GM19372 (cell line): ENCODE results near the gene DCD.
"Not testable (repeated sequence)": the region's sequence is repeated elsewhere in the genome, so short reads cannot be mapped to it uniquely, and the experiment has no call there.

Source experiments
- ATAC-seq: cut with Tn5 transposase; IDR thresholded peaks from one replicate; pipeline ENCODE4 v1.9.1; 2021; ENCODE audit warnings: mild to moderate bottlenecking, low read depth, moderate library complexity; ENCODE audit not compliant: unreplicated experiment

The DCD gene, protein sequence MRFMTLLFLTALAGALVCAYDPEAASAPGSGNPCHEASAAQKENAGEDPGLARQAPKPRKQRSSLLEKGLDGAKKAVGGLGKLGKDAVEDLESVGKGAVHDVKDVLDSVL

DNA sequence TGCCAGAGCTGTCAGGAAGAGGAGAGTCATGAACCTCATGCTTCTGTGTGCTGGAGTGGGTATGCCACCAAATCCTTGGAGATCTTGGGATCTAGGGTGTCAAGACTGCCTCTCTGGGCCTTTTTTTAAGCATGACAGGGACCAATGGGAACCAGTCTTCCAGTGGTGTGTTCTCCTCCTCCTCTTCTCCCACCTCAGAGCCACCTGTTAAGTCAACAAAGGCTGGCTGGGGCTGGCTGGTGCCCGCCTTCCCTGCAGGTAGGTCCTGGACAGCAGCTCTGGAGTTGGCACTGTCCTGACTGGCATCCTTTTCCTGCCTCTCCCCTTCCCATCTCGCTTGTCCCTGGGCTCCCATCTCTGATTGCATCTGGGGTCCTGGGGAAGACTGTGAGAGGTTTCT is at the start of gene DCD:
TSS of gene DCD (minus strand) at position 101 of the 400 bp plus-strand sequence. CDS start at position 39, 62 bp downstream.
- no peak for ATAC-seq

DNA sequence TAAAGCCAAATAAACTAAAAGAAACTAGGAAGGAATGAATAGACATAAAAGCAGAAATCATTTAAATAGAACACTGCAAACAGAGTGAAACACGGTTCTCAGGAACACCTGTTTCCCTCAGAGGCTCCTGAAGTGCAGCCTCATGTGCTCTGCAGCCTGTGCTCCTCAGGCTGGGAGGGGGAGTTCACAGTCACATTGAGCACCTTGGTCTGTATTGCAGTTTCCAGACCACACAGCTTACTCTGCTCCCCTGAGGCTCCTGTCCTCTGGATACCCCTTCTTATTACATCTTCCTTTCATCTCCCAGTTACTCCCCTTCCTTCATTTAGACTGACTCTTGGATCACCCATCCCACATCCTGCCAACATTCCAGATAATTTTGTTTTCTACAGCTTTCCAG is 49.7 kb upstream of the DCD start:
- no peak for ATAC-seq

DNA sequence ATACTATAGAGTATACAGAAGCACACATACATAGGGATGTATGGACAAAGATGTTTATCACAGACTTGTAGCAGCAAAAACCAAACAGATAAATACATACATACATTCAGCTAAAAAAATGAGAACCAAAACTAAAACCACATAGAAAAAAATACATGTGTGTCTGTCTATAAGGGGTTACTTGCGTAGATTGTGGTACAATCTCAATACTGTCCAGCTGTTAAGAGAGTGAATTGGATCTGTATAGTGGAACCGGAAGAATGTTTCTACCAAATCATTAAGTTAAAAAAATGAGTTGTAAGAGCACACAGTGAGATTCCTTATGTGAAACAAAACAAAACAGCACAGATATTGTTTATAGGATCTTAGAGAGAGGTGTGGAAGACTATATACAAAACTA is 44.2 kb upstream of the DCD start:
- ATAC-seq, result peak; percentile 82

DNA sequence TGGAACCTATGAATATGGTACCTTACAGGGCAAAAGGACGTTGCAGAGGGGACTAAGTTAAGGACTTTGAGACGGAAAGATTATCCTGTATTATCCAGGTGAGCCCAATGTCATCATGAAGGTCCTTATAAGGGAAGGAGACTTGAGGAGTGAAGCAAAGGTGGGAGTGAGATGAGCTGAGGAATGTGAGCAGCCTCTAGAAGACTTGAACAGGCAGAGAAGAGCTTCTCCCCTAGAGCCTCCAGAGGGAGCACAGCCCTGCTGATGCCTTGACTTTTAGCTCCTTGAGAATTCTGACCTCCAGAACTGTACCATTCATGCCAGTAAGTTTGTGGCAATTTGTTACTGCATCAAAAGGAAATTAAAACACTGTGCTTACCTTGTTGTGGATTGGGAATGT is 41.8 kb upstream of the DCD start:
- no peak for ATAC-seq

DNA sequence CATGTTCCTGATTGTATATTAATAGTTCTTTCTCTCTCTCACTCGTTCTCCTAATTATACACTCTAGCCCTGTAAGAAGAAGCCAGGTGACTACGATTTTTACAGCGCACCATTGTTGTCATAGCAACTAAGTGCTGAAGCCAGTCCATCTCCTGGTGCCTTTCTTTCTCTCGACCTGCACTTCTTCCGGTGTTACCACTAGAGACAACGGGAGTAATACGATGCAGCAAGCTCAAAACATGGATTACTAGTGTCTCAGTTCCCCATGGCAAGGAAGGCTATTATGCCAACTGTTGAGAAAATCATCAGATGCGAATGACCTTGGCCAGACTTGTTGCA is 40.8 kb upstream of the DCD start:
- ATAC-seq, result no peak

DNA sequence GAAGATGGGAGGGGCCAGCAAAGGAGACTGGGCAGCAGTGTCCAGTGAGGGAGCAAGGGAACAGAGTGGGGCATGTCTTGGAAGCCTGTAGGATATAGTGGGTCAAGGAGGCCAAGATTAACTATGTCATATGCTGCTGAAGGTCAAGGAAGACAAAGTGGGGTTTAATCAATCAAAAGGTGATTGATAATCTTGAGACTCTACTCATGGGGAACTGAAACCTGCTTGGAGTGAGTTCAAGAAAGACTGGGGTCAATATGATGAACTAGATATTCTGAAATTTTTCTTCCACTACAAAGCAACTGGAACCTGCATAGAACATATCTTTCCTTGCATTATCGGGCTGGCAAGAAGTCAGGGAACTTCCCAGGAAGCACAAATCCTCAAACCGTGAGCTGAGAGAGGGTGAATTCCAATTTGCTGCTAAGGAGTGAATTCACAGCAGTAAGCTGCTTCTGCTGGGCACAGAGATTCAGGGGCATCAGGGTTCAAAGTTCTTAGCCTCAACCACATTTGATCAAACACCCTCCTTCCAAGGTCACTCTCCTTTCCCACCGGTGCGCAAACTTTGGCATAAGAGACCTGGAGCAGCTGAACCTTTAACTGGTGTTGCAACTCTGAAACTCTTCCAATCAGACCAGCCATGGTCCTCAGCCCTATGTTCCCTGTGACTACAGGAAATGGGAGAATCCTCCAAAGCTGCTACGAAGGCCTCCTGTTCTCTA is 40.3 kb upstream of the DCD start:
- no peak for ATAC-seq

DNA sequence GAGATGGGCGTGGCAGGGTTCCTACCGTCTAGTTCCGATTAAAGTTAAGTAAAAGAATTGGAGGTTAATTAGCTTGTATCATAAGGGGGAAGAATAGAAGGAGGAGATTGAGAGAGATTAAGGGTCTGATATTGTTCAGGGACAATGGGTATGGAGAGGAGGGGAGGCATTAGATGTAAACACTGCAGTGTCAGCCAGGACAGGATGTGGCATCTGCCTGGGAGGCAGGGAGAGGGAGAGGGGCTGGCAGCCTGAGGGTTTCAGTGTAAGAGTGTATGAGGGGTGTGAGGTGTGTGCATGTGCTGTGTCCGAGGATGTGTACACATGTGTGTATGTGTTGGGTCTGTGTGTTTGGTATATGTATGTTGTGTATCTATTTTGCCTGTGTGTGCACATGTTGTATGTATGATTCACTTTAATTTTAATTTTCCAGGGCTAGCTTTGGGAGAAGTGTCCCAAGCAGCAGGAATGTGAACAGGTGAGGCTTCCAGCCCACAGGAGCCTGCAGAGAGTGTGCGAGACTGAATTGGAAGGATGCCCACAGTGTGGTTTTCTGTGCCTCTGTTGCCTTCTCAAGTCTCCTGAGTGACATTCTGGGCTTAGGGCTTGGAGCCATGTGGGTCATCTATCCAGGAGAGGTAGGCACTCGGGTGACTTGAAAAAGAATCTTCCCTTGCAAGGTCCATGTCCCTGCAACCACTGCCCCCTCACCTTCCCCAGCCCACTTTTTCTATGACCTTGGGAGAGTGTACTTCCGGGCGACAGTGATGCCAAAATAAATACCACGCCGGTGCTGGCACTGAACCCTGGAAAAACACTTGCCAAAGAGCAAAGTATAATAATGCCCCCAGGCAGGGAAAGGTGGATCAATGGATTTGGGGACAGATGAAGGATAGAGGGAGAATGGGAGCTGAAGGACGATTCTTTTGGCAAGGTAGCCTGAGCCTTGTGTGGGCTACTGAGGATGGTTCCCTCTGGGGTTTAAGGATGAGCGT is 36.8 kb upstream of the DCD start:
- ATAC-seq, result no peak

DNA sequence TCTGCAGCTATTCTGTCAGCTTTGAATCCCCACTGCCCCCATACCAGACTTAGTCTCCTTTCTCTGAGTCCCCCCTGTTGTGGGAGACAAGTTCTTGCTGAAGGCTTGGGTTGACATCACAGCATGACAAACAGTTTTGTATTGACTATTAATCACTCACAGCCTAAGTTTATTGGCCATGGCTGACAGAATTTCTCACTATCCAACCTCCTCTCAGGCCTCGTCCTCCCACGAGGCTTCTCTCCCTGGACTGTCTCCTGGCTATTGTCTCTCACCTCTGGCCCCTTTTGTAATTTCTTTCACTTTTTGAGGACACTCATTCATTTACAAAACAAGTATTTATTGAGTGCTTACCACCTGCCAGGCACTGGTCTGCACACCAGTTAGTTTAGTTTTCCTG is 35.2 kb upstream of the DCD start:
- ATAC-seq, result no peak

DNA sequence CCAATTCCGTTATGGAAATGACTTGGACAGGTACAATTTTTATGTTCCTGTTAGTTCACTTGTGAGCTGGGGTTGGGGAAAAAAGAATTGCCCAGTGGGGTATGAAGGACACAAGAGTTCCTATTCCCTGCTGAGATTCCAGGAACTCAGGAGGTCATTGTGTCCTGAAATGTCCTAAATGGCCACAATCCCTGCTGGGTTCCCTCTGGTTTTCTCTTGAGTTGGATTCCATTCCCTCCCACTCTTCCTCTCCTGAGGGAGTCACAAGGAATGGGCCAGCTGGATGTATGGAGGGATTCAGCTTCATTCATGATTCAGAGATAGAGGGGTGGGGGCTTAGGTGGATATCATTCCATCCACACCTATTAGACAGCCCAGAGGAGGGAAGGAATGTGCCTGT is 34.5 kb upstream of the DCD start:
- ATAC-seq, result no peak

DNA sequence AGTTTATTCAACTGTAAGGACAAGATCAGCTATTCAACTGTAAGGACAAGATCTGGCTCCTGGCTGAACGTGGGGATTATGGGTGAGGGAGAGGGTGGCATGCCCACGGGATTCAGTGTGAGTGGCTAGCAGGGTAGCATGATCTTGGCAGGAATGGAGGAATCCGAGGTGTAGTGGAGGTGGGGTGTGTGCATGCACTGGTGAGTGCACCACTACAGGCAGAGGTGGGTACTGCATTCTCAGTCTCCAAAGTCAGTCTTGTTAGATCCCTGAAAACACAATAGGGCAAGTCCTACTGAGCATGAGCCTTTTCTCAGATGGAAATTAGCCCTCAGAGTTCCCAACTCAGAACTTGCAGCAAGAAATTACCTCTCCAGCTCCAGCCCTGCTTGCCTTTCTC is 32.2 kb upstream of the DCD start:
- peak; percentile 82 for ATAC-seq

DNA sequence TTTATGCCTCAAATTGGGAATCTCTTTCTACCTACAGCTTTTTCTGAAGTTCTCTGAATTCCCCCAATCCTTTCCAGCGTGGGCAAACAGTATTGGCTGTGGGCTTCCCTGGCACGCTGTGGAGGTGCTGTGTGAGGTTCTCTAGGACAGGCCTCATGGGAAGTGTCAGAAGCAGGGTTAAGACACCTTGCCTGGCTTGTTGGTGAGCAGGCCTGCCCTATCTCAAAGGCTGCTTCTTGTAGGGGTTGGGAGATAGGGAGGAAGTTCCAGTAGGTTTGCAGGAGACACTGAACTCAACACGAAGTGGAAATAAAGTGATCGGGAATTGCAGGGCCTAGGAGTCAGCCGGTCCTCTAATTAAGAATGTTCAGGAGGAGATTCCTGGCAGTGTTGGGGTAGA is 30.0 kb upstream of the DCD start:
- ATAC-seq, result no peak

DNA sequence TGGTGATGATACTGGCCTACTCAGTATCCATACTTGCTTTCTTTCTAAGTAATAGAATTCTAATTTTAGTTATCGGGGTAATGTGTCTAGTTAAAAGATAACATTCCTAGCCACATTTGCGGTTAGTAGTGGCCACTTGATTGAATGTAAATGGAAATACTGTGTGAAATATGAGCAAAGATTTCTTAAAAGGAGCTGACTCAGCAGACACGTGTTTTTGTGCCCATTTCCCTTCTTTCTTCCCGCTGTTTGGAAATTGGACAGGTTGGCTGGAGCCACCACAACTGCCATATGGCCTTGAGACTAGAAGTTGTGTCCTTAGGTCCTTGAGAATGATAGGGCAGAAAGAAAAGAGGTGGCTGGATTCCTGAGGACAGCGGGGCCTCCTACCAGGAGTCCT is 19.8 kb upstream of the DCD start:
- ATAC-seq, result no peak

DNA sequence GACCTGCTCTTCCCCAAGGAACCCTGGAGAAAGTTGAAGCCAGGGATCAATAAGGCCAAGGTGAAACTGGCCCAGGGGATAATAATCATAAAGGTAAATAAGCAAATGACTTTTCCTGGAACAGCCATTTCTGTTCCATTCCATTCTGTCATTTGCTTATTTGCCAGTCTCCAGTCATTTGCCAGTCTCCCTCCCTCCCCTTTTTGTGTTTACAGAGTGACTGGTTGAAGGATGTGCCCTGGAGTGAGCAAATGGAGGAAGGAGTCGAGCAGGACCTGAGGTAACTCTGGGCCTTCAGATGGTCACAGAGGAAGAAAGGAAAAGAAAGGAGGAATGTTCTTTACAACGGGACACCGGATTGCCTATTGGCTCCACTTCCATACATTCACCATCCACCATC is 17.8 kb upstream of the DCD start:
- ATAC-seq, result no peak

DNA sequence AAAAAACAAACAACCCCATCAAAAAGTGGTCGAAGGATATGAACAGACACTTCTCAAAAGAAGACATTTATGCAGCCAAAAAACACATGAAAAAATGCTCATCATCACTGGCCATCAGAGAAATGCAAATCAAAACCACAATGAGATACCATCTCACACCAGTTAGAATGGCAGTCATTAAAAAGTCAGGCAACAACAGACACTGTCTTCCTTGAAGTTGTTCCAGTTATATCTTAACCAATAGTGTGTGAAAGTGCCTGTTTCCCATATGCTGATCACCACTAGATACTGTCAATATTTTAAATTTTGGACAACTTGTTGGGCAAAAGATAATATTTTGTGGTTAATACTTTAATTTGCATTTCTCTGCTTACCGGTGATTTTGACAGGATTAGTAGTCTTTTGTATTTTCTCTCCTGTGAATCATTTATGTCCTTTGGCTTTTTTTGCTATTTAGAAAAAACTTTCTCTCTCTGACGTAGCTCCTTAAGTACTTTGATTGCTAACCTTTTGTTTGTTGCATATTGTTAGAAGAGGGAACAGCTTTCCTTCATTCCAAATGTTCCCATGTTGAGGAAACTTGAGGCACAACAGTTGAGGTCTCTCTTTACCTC is 17.0 kb upstream of the DCD start:
- ATAC-seq, result not testable (repeated sequence)

DNA sequence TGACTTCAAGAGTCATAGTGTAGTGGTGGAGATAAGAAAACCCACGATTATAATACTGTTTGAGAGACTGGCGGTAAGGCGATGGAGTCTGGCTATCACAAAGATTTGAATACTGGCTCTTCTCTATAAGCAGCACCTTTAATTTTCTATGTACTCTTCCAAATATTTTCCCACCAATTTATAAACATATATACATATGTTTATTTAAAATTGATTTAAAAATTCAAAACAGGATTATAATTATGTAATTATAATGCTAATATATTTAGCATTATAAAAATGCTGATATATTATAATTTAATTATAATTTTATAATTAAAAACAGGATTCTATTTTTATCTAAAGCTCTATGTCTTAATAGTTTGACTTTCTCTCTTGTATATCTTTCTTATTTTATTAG is 15.4 kb upstream of the DCD start:
- ATAC-seq, result no peak

DNA sequence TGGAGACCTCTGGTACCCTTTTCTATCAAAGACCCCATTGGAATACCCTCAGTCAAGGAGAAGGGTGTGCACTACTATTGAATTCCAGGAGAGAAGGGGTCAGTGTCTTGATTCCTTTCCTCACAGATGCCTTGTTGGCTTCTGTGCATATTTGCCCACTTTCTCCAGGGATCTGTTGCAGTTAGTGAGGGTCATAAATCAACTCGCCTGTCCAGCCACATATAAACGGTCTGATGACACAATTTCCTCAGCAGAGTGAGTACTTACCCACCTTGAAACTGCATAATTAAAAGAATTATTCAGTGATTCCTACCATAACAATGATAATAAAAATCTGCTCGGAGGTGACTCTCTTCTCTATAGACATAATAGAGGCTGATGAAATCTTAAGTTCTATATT is 13.9 kb upstream of the DCD start:
- ATAC-seq, result no peak

DNA sequence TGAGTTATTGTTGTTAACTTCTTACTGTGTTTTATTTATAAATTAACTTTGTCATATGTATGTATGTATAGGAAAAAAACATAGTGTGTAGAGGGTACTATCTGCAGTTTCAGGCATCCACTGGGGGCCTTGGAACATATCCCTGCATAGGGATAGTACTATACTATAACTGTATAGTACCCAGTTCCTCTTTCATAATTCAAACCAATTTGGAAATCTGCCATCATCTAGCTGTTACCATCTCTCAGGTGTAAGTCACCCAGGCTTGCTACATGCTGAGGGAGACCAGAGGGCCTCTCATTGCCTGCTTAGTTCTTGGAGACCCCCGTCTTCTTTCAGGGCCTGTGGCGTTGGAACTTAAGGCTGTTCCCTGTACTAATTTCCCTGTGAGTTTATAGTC is 12.9 kb upstream of the DCD start:
- no peak for ATAC-seq

DNA sequence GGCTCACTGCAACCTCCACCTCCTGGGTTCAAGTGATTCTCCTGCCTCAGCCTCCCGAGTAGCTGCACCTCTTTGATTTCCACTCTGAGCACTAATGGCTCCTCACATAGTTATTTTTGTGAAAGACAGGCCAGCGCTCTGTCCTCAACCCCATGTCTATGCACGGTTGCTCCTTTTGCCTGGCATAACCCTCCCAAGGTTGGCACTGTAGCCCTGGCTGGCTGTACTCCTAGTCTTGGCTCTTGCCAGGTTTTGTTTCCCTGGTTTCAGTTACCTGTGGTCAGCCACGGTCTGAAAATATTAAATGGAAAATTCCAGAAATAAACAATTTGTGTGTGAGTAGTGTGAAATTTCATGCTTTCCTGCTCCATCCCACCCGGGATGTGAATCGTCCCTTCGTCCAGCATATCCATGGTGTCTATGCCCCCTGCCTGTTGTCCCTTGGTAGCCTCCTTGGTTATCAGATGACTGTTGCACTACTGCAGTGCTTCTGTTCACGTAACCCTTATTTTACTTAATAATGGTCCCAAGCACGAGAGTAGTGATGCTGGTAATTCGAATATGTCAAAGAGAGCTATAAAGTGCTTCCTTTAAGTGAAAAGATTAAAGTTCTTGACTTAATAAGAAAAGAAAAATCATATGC is 12.3 kb upstream of the DCD start:
- ATAC-seq, result no peak

DNA sequence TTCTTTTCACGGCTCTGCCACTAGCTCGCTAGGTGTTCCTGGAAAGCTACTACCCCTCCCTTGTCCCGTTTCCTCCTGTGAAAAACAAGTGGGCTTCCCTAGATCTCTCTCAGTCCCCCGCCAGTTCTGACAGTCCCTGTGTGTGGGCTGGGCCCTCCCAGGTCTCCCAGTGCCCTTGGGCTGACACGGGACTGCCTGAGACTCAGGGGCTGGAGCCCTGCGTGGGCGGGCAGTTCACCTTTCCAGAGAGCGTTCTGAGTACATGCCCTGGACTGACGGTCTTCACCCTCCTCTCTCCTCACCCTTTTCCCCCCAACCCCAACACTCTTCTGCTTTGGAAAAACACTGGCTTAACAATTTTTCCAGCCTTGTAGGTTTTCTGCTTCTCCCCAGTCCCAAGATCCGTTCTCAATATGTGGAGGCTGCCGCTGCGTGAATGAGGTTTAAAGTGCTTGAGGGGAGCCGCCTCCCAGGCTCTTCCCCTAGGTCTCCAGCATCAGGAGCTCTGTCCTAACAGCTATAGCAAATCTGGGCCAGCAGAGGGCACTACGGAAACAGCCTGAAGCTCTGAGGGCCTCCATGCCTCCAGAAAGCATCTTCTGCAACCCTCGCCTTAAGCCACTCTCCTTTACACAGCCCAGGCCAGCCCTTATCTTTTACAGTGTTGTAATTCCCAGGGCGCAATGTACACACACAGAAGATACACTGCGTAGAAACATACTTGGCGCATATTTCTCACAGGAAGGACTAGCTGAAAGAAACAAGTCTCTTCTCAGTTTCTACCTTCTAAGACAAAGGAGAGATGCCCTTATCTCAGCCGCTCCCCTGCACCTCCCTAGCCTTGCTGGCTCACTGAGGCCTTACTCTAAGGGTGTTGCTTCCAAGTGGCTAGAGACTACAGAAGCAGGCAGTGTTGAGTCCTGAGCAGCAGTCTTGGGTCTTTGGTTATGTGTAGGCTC is 10.4 kb upstream of the DCD start:
- peak; percentile 83 for ATAC-seq
